Mesenchymal stem cell (in vitro differentiated cells and primary cell): Measurements from ENCODE around the gene SPOPL.

Source experiments
- DNase-seq: peaks from one replicate; pipeline ENCODE4 v3.0.0-alpha.2; 2013
- H2AFZ ChIP-seq: one replicate; pipeline ENCODE4 v1.6.1; 2013; ENCODE audit warnings: low read depth, mild to moderate bottlenecking, control low read depth, inconsistent platforms, low read length, moderate library complexity
- H2AK5ac ChIP-seq: 2 replicates; pipeline ENCODE4 v1.6.1; 2013; ENCODE audit warnings: low read length, moderate library complexity, mild to moderate bottlenecking, inconsistent platforms; ENCODE audit not compliant: severe bottlenecking
- H2BK120ac ChIP-seq: one replicate; pipeline ENCODE4 v1.6.1; 2013; ENCODE audit warnings: low read depth, mild to moderate bottlenecking, inconsistent platforms, low read length, moderate library complexity
- H2BK12ac ChIP-seq, 2 experiments: one replicate each; pipeline ENCODE4 v1.6.1; 2013; ENCODE audit warnings: inconsistent platforms in 2 of 2, low read length in 2 of 2, mild to moderate bottlenecking in 2 of 2, moderate library complexity in 2 of 2, control low read depth in 1 of 2
- H2BK15ac ChIP-seq: one replicate; pipeline ENCODE4 v1.6.1; 2013; ENCODE audit warnings: mild to moderate bottlenecking, low read depth, inconsistent platforms; ENCODE audit not compliant: poor library complexity, severe bottlenecking
- H2BK5ac ChIP-seq: 2 replicates; pipeline ENCODE4 v1.6.1; 2013; ENCODE audit warnings: low read depth, mild to moderate bottlenecking, low read length, control low read depth, inconsistent platforms; ENCODE audit not compliant: poor library complexity, severe bottlenecking
- H3K14ac ChIP-seq, 2 experiments: one replicate each; pipeline ENCODE4 v1.6.1; 2013; ENCODE audit warnings: inconsistent platforms in 2 of 2, low read length in 2 of 2, control low read depth in 1 of 2, mild to moderate bottlenecking in 1 of 2, moderate library complexity in 1 of 2
- H3K18ac ChIP-seq, 2 experiments: one replicate each; pipeline ENCODE4 v1.6.1; 2013; ENCODE audit warnings: inconsistent platforms in 2 of 2, low read length in 2 of 2, control low read depth in 1 of 2, low read depth in 1 of 2, mild to moderate bottlenecking in 1 of 2
- H3K23ac ChIP-seq, 2 experiments: one replicate each; pipeline ENCODE4 v1.6.1; 2013; ENCODE audit warnings: inconsistent platforms in 2 of 2, low read length in 2 of 2, mild to moderate bottlenecking in 2 of 2, moderate library complexity in 2 of 2, control low read depth in 1 of 2
- H3K27ac ChIP-seq: 2 replicates; pipeline ENCODE4 v1.5.1; 2013; ENCODE audit warnings: mild to moderate bottlenecking, moderate library complexity, low read length, control low read depth, inconsistent platforms; ENCODE audit not compliant: poor library complexity, severe bottlenecking
- H3K27me3 ChIP-seq, 2 experiments: 2 replicates each; pipeline versions ENCODE4 v1.6.1 to v1.7.0; 2013; ENCODE audit warnings: low read length in 2 of 2, mild to moderate bottlenecking in 2 of 2, moderate library complexity in 2 of 2, control low read depth in 1 of 2, inconsistent platforms in 1 of 2; ENCODE audit not compliant: control insufficient read depth in 1 of 2, insufficient read depth in 1 of 2
- H3K36me3 ChIP-seq, 2 experiments: 2 replicates each; pipeline versions ENCODE4 v1.6.1 to v1.7.0; 2013; ENCODE audit warnings: low read length in 2 of 2, control low read depth in 1 of 2, inconsistent platforms in 1 of 2, low read depth in 1 of 2, mild to moderate bottlenecking in 1 of 2; ENCODE audit not compliant: insufficient read depth in 2 of 2, control insufficient read depth in 1 of 2
- H3K4ac ChIP-seq, 2 experiments: one replicate each; pipeline ENCODE4 v1.6.1; 2013; ENCODE audit warnings: inconsistent platforms in 2 of 2, low read length in 2 of 2, mild to moderate bottlenecking in 2 of 2, moderate library complexity in 2 of 2, control low read depth in 1 of 2, low read depth in 1 of 2
- H3K4me1 ChIP-seq: 2 replicates; pipeline ENCODE4 v1.6.1; 2013; ENCODE audit warnings: low read depth, low read length, control low read depth; ENCODE audit not compliant: control insufficient read depth, insufficient read depth
- H3K4me2 ChIP-seq: 2 replicates; pipeline ENCODE4 v1.6.1; 2013; ENCODE audit warnings: low read length, mild to moderate bottlenecking, inconsistent platforms; ENCODE audit not compliant: poor library complexity, severe bottlenecking
- H3K4me3 ChIP-seq, 2 experiments: 2 replicates each; pipeline versions ENCODE4 v1.5.1 to v1.7.0; 2013; ENCODE audit warnings: low read length in 2 of 2, mild to moderate bottlenecking in 2 of 2, control low read depth in 1 of 2, low read depth in 1 of 2; ENCODE audit not compliant: insufficient read depth in 1 of 2
- H3K79me1 ChIP-seq: replicated peaks from 2 replicates; pipeline ENCODE4 v1.6.1; 2013; ENCODE audit warnings: mild to moderate bottlenecking, control low read depth, low read length, inconsistent platforms; ENCODE audit not compliant: poor library complexity, severe bottlenecking
- H3K9ac ChIP-seq: 2 replicates; pipeline ENCODE4 v1.7.0; 2013; ENCODE audit warnings: mild to moderate bottlenecking, low read length, moderate library complexity
- H3K9me3 ChIP-seq: 2 replicates; pipeline ENCODE4 v1.7.0; 2013; ENCODE audit warnings: mild to moderate bottlenecking, low read length; ENCODE audit not compliant: control insufficient read depth
- H4K8ac ChIP-seq: one replicate; pipeline ENCODE4 v1.6.1; 2013; ENCODE audit warnings: inconsistent platforms, mild to moderate bottlenecking, low read length, moderate library complexity
- H4K91ac ChIP-seq: one replicate; pipeline ENCODE4 v1.6.1; 2013; ENCODE audit warnings: mild to moderate bottlenecking, low read length, inconsistent platforms
- WGBS: methylation state at CpG from one replicate; pipeline ENCODE4 v1.1.7; 2013; ENCODE audit warnings: mixed read lengths; 5-methylcytosine and 5-hydroxymethylcytosine counted together

SPOPL gene

GRCh38 chr2:138581909-138582308 is 80.3 kb downstream of the SPOPL start:
- H3K4me2 ChIP-seq: no peak overlapping the region
- no peak overlapping the region for H3K23ac ChIP-seq
- H2BK12ac ChIP-seq: no peak overlapping the region
- no peaks in the 10 kb centered on the region for H3K27me3 ChIP-seq
- H4K8ac ChIP-seq: no peak overlapping the region
- no peak overlapping the region for H3K27ac ChIP-seq
- DNase-seq: no peak
- peaks cover 5 to 51% of the 10 kb centered on the region in 2 experiments for H3K36me3 ChIP-seq
- no peak overlapping the region for H3K14ac ChIP-seq
- H3K79me1 ChIP-seq: peaks cover 2% of the 10 kb centered on the region
- H2BK120ac ChIP-seq: no peak overlapping the region
- no peak overlapping the region for H2BK15ac ChIP-seq
- H3K4me3 ChIP-seq: no peak overlapping the region
- H2AK5ac ChIP-seq: no peak overlapping the region
- H3K18ac ChIP-seq: no peak overlapping the region
- H3K9me3 ChIP-seq: peaks cover 27% of the 10 kb centered on the region
- no peak overlapping the region for H3K4ac ChIP-seq
- no peak overlapping the region for H4K91ac ChIP-seq
- no peak overlapping the region for H3K9ac ChIP-seq
- no peaks in the 10 kb centered on the region for H3K4me1 ChIP-seq
- H2AFZ ChIP-seq: no peak overlapping the region
- WGBS: no CpG with 5 or more reads among the region's 1 CpG
- no peak overlapping the region for H2BK5ac ChIP-seq

- no peak overlapping the region for H3K18ac ChIP-seq
- no peaks in the 10 kb centered on the region for H3K9me3 ChIP-seq
- no peak overlapping the region for H4K91ac ChIP-seq
- no peak overlapping the region for H3K27ac ChIP-seq
- no peaks in the 10 kb centered on the region for H3K4me1 ChIP-seq
- H3K4ac ChIP-seq: no peak overlapping the region
- no CpG with 5 or more reads among the region's 1 CpG for WGBS
- H2AK5ac ChIP-seq: no peak overlapping the region
- peaks cover 0 to 18% of the 10 kb centered on the region in 2 experiments for H3K36me3 ChIP-seq
- H4K8ac ChIP-seq: no peak overlapping the region
- H3K79me1 ChIP-seq: no peaks in the 10 kb centered on the region
- H3K23ac ChIP-seq: no peak overlapping the region
- no peak overlapping the region for H3K9ac ChIP-seq
- H2BK5ac ChIP-seq: no peak overlapping the region
- H2AFZ ChIP-seq: no peak overlapping the region
- H2BK12ac ChIP-seq: no peak overlapping the region
- no peak overlapping the region for H3K4me3 ChIP-seq
- DNase-seq: no peak
- H3K14ac ChIP-seq: no peak overlapping the region
- H2BK120ac ChIP-seq: no peak overlapping the region
- no peak overlapping the region for H2BK15ac ChIP-seq
- H3K27me3 ChIP-seq: no peaks in the 10 kb centered on the region
- no peak overlapping the region for H3K4me2 ChIP-seq
Measured at GRCh38 chr2:138589663-138590062, 88.1 kb downstream of the SPOPL start.

- no peak overlapping the region for H2AK5ac ChIP-seq
- H3K9me3 ChIP-seq: no peaks in the 10 kb centered on the region
- no peak for DNase-seq
- H2BK120ac ChIP-seq: no peak overlapping the region
- H2BK15ac ChIP-seq: no peak overlapping the region
- no peak overlapping the region for H4K91ac ChIP-seq
- H3K14ac ChIP-seq: no peak overlapping the region
- WGBS: 79% methylated on average over 3 of the region's 3 CpGs
- H2BK12ac ChIP-seq: no peak overlapping the region
- H3K4ac ChIP-seq: no peak overlapping the region
- H3K9ac ChIP-seq: no peak overlapping the region
- no peak overlapping the region for H3K27ac ChIP-seq
- H3K27me3 ChIP-seq: no peaks in the 10 kb centered on the region
- no peak overlapping the region for H3K4me3 ChIP-seq
- H2AFZ ChIP-seq: no peak overlapping the region
- H3K4me2 ChIP-seq: no peak overlapping the region
- no peak overlapping the region for H4K8ac ChIP-seq
- no peak overlapping the region for H3K18ac ChIP-seq
- H3K4me1 ChIP-seq: no peaks in the 10 kb centered on the region
- no peak overlapping the region for H3K23ac ChIP-seq
- peaks cover 3 to 14% of the 10 kb centered on the region in 2 experiments for H3K36me3 ChIP-seq
- H2BK5ac ChIP-seq: no peak overlapping the region
- no peaks in the 10 kb centered on the region for H3K79me1 ChIP-seq
Measured at GRCh38 chr2:138596403-138596802, 94.8 kb downstream of the SPOPL start.

GRCh38 chr2:138600732-138601457 is 99.3 kb downstream of the SPOPL start:
- H3K27ac ChIP-seq: peak overlapping the region; percentile 31
- H2BK12ac ChIP-seq: no peak overlapping the region
- H3K14ac ChIP-seq: no peak overlapping the region
- no peak overlapping the region for H2AK5ac ChIP-seq
- H2BK15ac ChIP-seq: no peak overlapping the region
- no peak overlapping the region for H2BK5ac ChIP-seq
- no peak overlapping the region for H3K4me3 ChIP-seq
- no peak overlapping the region for H2AFZ ChIP-seq
- no peak overlapping the region for H3K4me2 ChIP-seq
- no peak overlapping the region for H3K23ac ChIP-seq
- H3K9me3 ChIP-seq: no peaks in the 10 kb centered on the region
- peaks cover 0 to 5% of the 10 kb centered on the region in 2 experiments for H3K36me3 ChIP-seq
- H3K4ac ChIP-seq: no peak overlapping the region
- no peak overlapping the region for H4K91ac ChIP-seq
- no peaks in the 10 kb centered on the region for H3K4me1 ChIP-seq
- no CpG with 5 or more reads among the region's 3 CpGs for WGBS
- no peaks in the 10 kb centered on the region for H3K79me1 ChIP-seq
- no peak overlapping the region for H3K18ac ChIP-seq
- DNase-seq: no peak
- H3K27me3 ChIP-seq: no peaks in the 10 kb centered on the region
- no peak overlapping the region for H3K9ac ChIP-seq
- H4K8ac ChIP-seq: no peak overlapping the region
- no peak overlapping the region for H2BK120ac ChIP-seq
